ENCODE results near the gene ARHGAP22. TPM values are rescaled to one million over a fixed set of nuclear protein-coding genes. Genes with fewer than 3 reads are reported as not detected.

Gene ARHGAP22
- total RNA-seq, 1 donor from 2014 or later = 1.1 TPM

DNA sequence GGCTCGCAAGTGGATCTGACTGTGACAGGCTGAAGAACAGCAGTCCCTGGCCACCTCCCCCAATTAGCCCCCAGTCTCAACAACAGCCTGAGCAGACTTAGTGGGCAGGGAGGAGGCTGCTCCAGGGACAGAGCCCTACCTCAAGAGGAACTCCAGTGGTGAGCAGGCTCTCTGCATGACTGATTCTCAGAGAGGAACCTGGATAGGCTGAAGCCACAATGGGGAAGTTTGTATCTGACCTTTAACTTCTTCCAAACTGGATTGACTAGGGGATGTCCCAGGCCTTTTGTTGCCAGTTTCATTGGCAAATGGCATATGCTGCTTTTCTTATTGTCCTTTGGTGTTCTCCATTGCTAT, 93.0 kb downstream of the ARHGAP22 start:
- no peak for DNase-seq

- DNase-seq = no peak
Measured at GRCh38 chr10:48511066-48511874, 93.6 kb downstream of the ARHGAP22 start.

DNA sequence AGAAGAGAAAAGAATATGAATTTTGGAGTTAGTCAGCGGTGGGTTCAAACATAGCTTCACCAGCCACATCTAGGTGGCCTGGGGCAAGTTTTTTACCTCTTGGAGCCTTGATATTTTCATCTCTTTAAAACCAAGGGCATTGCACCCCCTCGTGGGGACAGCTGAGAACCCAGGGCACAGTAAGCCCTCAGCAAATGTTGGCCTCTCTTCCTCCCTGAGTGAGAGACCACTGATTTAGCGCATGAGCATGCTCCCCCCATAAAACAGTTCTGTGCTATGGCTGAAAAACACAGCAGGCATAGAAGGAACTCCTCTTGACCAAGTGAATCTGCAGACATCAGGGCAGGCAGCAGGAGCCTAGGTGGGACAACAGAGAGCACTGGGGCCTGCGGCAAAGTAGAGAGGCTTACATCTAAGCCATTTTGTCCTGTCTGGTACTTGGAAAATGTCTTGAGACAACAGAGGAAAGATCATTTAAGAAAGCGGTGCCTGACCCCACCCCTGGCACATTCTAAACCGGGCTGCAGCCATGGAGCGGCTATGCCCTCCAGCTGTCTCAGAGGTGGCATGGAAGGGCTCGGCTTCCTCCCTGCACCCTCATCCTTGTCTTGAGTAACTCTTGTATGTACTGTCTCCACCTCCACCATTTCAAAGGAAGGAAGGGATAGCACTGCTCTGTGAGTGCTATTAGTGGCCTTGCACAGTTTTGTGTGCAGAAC, 94.7 kb downstream of the ARHGAP22 start:
- DNase-seq = no peak

- DNase-seq = no peak
Measured at GRCh38 chr10:48508791-48509772, 95.8 kb downstream of the ARHGAP22 start.

DNA sequence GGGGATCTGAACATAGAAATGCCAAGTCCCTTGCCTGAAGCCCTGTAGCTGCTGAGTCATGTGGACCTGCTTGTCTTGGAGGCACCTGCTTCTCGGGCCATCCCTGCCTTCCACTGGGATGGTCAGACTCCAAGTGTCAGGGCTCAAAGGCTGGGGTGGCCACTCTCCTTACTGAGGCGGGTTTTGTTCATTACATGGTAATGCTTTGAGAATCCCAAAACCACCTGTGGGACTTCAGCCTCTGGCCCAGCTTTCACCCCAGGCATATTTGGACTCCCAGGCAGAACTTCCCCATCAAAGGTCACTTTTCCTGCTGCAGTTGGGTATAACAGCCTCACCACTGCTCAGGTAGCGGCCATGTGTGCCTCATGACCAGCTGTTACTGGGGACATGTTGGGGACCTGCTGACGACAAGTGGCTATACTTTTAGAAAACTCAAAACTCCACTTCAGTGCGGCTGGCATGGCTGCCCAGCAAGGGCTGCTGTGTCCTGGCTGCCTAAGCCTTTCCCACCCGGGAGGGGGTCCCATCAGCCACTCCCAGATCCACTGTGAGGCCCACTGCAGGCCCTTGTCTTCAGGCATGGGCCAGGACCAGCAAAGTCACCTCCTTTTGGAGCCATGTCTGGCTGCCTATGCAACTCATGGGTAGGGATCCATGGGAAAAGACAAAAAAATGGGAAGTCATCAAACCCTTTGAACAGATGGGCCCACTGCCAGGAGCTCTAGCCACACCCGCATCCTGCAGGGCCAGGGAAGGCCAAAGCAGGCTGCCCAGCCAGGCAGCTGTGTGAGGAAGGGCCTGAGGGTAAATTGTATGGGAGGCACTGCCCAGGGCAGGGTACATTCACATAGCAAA, 96.7 kb downstream of the ARHGAP22 start:
- no peak for DNase-seq

DNA sequence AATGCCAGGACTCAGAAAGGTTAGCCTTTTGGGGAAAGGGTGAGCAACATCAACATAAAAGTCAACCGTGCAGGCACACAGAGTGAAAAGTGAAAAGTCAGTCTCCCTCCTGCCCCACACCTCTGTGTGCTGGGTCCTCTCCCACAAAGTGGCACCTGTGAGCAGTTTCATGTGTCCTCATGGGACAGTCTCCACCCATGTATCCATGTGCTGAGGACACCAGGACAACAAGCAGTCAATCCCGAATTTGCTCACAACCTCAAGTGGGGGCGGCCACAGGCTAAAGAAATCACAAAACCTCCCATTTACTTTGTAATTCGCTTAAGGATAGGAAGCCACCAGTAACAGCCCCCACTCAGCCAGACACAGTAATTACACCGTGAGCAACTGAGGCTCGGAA, 97.4 kb downstream of the ARHGAP22 start:
- DNase-seq = no peak

DNA sequence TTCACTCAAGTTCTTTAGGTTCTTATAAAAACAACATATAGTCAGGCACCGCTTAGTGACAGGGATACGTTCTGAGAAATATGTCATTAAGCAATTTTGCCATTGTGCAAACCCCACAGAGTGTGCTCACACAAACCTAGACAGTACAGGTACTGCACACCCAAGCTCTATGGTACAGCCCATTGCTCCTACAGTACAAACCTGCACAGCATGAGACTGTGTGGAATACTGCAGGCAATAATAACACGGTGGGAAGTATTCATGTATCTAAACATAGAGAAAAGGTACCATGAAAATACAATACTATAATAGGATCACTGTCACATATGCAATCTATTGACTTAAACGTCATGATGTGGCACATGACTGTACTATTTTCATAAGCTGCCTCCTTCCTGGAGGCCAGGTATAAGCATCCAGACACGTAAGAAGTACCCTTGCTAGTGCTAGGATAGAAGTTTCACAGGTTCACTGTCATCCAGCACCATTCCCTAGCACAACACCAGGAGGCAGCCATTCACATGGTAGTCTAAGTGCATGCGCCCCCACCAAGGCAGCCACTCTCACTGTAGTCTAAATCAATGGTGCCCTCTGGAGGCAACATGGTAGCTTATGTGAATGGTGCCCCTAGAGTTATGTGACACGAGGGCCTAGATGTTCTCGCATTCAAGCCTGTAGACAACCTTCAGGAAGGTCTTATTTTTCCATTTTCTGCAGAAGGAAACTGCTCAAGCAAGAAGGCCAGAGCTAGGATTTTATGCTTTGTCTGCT, 98.5 kb downstream of the ARHGAP22 start:
- no peak for DNase-seq

DNA sequence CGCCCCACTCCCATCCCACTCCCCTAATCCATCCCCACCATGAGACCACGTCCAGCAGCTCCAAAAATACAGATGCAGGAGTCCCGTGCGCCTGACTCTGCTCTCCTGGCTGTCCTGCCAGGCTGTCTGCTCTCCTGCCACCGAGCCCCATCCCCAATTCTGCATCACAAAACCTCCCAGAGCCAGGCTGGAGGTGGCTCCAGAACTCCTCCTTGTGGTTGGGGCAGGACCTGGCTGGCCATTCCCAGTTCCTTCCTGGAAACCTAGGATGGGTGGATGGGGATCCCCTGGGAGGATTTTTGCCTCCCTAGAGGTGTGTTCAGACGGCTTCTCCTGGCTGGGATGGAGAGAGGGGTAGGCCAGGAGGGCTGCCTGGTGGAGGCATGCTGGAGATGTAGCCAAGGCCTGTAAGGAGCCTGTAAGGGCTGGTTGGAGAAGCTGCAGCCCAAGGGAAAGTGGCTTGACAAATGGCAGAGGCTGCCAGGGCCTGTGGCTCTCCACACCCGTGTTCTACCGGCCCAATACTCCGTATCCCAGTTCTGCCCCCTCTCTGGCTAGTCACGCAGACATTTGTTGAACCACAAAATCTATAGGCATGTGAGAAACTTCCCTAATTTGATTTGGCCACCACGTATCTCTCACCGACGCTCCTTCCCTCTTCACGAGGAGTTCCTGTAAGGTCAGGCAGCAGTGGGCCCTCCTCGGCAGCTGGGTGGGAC, 99.3 kb downstream of the ARHGAP22 start:
- DNase-seq = no peak

GRCh38 chr10:48504141-48504885, 100.6 kb downstream of the ARHGAP22 start:
- DNase-seq = no peak

- no peak for DNase-seq
Measured at GRCh38 chr10:48503293-48503911, 101.5 kb downstream of the ARHGAP22 start.

DNA sequence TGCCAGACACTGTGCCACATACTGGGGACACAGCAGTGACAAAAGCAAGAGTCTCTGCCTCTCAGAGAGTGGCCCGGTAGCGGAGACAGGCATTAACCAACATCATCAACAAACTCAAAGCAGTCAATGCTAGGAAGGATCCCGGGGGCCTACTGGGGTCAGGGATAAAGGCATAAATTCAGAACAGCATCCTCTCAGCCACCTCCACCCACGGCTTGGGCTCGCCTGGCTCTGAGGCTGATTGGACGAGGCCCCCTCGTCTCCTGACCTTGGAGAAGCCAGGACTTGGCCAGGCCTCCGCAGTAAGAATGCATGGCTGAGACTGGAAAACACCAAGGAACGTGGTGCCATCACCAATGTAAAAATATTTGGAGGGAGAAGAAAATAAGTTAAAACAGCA, 102.1 kb downstream of the ARHGAP22 start:
- DNase-seq = no peak

GRCh38 chr10:48501787-48502771, 102.8 kb downstream of the ARHGAP22 start:
- DNase-seq = no peak

DNA sequence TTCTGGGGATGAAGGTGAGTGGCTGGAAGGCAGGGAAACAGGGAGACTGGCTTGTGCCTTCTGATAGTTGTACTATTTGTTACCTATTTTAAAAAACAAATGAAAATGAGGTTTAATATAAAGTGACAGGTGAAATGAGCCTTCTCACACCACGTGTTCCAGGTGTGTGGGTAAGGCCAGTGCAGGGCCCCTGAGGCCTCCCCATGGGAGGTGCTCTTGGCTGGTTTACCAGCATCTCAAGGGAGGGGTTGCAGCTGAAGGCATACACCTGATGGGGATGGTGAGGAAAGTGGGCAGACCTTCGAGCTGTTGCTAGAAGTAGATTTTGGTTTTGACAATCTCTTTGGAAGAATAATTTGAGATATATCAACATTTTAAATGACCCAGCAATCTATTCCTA, 103.6 kb downstream of the ARHGAP22 start:
- no peak for DNase-seq

DNA sequence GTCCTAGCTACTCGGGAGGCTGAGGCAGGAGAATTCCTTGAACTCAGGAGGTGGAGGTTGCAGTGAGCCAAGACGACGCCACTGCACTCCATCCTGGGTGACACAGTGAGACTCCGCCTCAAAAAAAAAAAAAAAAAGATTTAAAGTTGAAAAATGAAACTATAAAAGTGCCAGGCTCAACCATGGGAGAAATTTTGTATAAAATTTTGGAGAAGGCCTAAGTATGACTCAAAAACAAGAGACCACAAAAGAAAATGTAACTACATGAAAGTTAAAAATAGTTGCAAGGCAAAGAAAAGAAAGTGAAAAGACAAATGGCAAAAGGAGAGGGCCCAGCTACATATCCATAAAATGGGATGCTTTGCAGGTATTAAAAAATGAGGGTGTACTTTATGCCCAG, 104.1 kb downstream of the ARHGAP22 start:
- DNase-seq = no peak

GRCh38 chr10:48498940-48499510, 105.8 kb downstream of the ARHGAP22 start:
- DNase-seq = no peak

DNA sequence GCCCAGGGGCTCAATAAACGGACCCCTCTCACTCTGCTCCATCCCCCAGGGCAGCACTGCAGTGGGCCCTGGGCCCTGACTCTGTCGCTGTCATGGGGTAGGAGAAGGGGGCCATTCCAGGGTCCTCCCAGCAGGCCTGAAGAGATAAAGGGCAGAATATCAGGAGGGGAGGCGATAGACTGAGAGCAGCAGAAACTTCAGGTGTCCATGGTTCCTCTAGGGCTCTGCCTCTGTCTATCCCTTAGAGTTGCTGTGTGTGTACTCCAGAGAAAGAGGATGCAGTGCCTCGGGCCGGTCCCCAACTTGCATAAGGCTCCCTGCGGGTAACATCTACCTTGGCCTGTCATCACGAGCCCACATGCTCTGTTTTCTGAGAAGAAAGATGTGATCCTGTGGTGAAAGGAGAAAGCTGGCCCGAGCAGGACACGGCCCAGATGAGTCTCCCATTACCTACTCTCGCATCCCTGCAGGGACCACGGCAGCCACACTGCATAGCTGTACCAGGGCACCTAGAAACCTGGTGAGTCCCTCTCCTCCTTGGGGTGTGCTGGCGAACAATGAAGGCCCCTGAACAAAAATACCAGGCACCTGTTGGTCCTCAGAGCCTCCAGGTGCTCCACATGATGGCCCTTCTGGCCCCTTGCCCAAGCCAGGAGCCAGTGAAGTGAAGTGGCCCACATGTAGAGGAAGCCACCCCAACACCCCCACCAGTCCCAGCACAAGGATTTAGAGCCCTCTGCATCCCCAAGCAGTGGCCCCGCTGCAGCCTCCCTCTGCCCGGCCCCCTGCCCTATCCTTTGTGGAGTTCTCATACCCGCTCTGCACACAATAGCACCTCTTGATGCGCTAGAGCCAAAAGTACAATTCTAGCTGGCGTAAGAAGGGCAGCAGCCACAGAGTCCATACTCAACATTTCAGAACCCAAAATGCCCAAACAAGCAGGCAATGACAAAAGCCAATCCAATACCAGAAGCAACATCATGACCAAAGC, 106.8 kb downstream of the ARHGAP22 start:
- no peak for DNase-seq

All from skin of body (tissue), 2 donors.